Measurements from ENCODE around the gene PIP4K2A.
"Not testable (repeated sequence)": the region's sequence is repeated elsewhere in the genome, so short reads cannot be mapped to it uniquely, and the experiment has no call there.

PIP4K2A gene

DNA sequence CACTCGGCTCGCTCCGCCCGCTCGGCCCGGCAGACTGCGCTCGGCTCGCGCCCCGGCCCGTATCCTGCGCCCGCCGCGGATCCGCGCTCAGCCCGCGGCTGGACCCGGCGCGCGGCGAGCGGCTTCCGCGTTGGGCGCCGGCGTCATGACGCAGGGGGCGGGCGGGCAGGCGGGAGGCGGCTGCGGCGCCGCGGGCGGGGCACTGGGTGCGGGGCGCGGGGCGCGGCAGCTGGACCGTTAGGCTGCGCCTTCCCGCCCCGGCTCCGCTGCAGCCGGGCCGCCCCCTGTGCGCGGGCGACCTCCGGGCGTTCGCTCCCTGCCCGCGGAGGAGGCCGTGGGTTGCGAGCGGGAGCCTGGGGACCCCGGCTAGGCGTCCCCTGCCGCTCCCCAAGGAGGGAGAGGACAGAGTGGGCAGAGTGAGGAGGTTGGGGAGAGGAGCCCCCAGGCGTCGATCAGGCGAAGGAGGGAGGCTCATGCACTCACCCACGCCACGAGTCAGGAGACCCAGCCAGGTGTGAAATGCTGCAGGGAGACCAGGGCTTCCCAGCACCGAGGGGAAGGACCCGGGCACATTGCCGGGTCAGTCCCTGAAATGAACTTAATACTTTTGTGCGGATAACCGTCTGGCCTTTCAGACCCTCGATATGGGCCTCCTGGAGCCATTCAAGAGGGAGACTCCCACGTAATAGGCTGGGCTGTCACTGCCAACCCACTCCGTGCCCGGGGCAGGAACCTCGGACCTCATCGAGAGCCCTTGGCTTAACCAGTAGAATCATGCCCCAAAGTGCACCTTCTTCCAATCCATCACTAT is at the start of gene PIP4K2A:
PIP4K2A (minus strand) TSS at position 100 of the 811 bp plus-strand sequence. CDS start 252 bp downstream, outside the sequence.
- peak; percentile 70 for DNase-seq

- DNase-seq: no peak
These were observed 47.3 kb upstream of the PIP4K2A start for GRCh38 chr10:22761569-22762220.

DNA sequence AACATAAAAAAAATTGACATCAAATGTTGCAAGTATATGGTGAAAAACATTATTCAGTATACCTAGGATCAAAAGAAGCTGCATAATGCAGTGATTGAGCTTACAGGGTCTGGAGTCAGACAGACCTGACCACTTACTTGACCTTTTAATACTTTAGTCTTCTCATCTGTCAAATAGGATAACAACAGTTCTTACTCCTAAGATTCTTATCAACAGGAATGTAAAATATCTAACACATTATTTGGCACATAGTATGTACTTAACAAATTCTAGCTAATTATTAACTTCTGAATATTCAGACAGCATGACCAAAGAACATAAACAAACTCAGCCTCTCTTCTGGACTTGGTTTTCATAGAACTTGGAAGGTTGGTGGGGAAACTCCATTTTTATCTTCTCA is 45.6 kb upstream of the PIP4K2A start:
- DNase-seq: no peak

GRCh38 chr10:22758867-22759266 is 44.5 kb upstream of the PIP4K2A start:
- no peak for DNase-seq

DNA sequence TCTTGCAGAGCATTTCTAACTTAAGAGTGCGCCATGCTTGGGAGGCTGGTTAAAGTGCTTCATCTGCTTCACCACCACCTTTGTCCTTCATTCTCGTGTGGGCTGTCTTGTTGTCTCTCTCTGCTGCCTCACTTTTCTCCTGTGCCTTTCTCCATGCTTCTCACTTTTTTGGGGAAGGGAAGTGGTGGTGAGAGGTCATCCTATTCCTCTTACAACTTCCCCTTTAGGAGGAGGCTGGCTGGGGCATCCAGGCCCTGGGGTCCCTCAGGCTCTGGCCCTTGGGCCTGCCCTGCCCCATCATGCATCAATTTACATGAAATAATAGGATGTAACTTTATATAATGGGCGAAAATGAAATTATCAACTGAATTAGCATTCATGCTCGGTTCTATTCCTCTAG is 39.9 kb upstream of the PIP4K2A start:
- no peak for DNase-seq

GRCh38 chr10:22753786-22754185 is 39.4 kb upstream of the PIP4K2A start:
- no peak for DNase-seq

- no peak for DNase-seq
These were observed 38.0 kb upstream of the PIP4K2A start for GRCh38 chr10:22752272-22752889.

- no peak for DNase-seq
These were observed 35.8 kb upstream of the PIP4K2A start for GRCh38 chr10:22750131-22750530.

GRCh38 chr10:22744858-22745257 is 30.5 kb upstream of the PIP4K2A start:
- not testable (repeated sequence) for DNase-seq

GRCh38 chr10:22742678-22743077 is 28.3 kb upstream of the PIP4K2A start:
- no peak for DNase-seq

- not testable (repeated sequence) for DNase-seq
These were observed 27.3 kb upstream of the PIP4K2A start for GRCh38 chr10:22741631-22742030.

GRCh38 chr10:22740180-22740579 is 25.8 kb upstream of the PIP4K2A start:
- no peak for DNase-seq

DNA sequence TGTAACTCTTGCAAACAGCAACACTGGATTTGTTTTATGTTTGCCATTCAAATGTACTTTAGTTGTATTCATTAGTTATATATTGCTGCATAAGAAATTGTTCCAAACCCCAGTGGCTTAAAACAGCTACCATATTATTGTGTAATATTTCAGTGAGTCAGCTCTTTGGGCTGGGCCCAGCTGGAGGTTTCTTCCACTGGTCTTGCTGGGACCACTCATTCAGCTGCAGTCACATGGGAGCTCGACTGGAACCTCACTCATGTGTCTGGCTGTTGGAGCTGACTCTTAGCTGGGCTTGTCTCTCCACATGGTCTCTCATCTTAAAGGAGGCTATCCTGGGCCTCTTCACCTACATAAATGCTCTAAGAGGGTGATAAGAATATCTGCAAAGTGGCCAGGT is 23.2 kb upstream of the PIP4K2A start:
- DNase-seq: no peak

GRCh38 chr10:22736134-22736533 is 21.8 kb upstream of the PIP4K2A start:
- no peak for DNase-seq

GRCh38 chr10:22733992-22734391 is 19.6 kb upstream of the PIP4K2A start:
- DNase-seq: no peak

GRCh38 chr10:22727663-22728062 is 13.3 kb upstream of the PIP4K2A start:
- no peak for DNase-seq

DNA sequence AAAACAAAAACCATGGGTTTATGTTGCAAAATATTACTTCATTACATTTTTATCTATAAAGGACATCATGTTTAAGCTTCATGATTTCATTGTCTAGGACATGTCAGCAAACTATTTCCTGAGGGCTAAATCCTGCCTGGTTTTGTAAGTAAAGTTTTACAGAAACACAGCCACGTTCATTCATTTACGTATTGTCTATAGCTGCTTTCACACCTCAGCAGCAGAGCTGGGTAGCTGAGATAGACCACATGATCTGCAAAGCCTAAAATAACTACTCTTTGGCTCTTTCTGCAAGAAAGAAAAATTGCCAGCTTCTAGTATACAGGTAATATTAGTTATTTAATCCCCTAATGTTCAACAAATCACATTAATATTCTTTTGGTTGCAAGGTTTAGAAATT is 12.7 kb upstream of the PIP4K2A start:
- no peak for DNase-seq

GRCh38 chr10:22724773-22725172 is 10.4 kb upstream of the PIP4K2A start:
- DNase-seq: no peak

DNA sequence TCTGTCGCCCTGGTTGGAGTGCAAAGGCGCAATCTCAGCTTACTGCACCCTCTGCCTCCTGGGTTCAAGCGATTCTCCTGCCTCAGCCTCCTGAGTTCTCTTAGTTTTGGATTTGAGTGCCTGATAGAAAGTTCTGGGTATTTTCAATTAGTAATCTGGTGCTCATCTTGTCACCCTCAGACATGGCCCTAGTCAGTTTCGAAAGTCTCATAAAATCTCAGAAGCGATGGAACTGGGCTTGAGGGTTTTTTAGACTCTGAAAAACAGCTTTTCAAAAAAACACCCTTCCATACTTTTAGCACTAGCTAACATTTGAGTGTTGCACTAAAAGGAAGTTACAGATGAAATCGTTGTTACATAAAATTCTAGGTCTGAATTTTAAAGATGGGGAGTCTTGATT is 9.4 kb upstream of the PIP4K2A start:
- DNase-seq: no peak

GRCh38 chr10:22723343-22723779 is 9.0 kb upstream of the PIP4K2A start:
- no peak for DNase-seq

- DNase-seq: no peak
These were observed 8.3 kb upstream of the PIP4K2A start for GRCh38 chr10:22722626-22723169.

- DNase-seq: no peak
These were observed 6.3 kb upstream of the PIP4K2A start for GRCh38 chr10:22720667-22721066.

DNA sequence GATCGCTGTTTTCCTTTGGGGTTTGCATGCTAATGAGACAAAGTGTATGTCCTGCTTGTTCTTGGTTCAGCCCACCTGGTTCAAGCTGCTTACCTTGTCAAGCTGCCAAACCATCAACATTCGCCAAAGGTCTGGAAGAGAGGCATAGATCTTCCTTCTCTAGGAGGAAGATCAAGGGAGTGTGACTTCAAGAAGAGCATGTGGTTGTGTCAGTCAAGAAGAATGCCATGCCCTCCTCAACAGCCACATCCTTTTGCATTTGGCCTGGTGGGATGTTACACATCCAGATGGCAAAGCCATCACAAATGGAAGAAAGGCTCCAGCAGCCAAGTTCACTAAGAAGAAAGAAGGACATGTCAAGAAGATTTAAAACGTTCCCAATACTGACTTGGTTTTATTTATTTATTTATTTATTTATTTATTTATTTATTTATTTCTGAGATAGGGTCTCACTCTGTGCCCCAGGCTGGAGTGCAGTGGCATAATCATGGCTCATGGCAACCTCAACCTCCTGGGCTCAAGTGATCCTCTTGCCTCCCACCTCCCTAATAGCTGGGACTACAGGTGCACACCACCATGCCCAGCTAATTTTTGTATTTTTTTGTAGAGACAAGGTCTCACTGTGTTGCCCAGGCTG is 5.1 kb upstream of the PIP4K2A start:
- DNase-seq: peak; percentile 19
